Keratinocyte (primary cell): Measurements from ENCODE around the gene U2AF1L4. TPM values are rescaled to one million over a fixed set of nuclear protein-coding genes. Genes with fewer than 3 reads are reported as not detected.

ENCODE experiments used
- DNase-seq: peaks from one replicate; pipeline ENCODE4 v3.0.0-alpha.2; 2011; ENCODE audit warnings: low read depth, missing footprints, low spot score
- FAIRE-seq: peaks from 2 replicates; lab custom pipeline; 2011; peaks lifted over from hg19 to GRCh38; lab: Jason Lieb, UNC
- H2AFZ ChIP-seq: 2 replicates; pipeline ENCODE4 v1.6.0; 2012; ENCODE audit warnings: low read length, control low read depth, inconsistent platforms; ENCODE audit not compliant: control insufficient read depth
- H3K27ac ChIP-seq: 2 replicates; pipeline ENCODE4 v1.5.1; 2011; ENCODE audit warnings: low read length; ENCODE audit not compliant: control insufficient read depth, insufficient read depth
- H3K27me3 ChIP-seq: 3 replicates; pipeline ENCODE4 v1.6.0; 2011; ENCODE audit warnings: low read length; ENCODE audit not compliant: control insufficient read depth, insufficient read depth; ENCODE audit errors: extremely low read depth
- H3K36me3 ChIP-seq, 2 experiments: 2 replicates in 1 of 2; 3 replicates in 1 of 2; pipeline ENCODE4 v1.5.1; 2011; ENCODE audit warnings: low read length in 2 of 2, mild to moderate bottlenecking in 1 of 2; ENCODE audit not compliant: control insufficient read depth in 2 of 2, insufficient read depth in 2 of 2; ENCODE audit errors: extremely low read depth in 1 of 2
- H3K4me1 ChIP-seq: 3 replicates; pipeline ENCODE4 v1.5.1; 2011; ENCODE audit warnings: low read length; ENCODE audit not compliant: control insufficient read depth, insufficient read depth; ENCODE audit errors: extremely low read depth
- H3K4me2 ChIP-seq: 3 replicates; pipeline ENCODE4 v1.6.0; 2011; ENCODE audit warnings: low read depth, low read length; ENCODE audit not compliant: control insufficient read depth, insufficient read depth; ENCODE audit errors: extremely low read depth
- H3K4me3 ChIP-seq, 3 experiments: fragments of 200-600 bp in 1 of 3; sonication (generic) in 1 of 3; 2 replicates in 2 of 3; 3 replicates in 1 of 3; pipeline ENCODE4 v1.5.1; 2011 to 2016; ENCODE audit warnings: low read length in 3 of 3, mild to moderate bottlenecking in 3 of 3, control low read depth in 2 of 3, inconsistent platforms in 1 of 3, low read depth in 1 of 3, mixed read lengths in 1 of 3, mixed run types in 1 of 3, moderate library complexity in 1 of 3; ENCODE audit not compliant: control insufficient read depth in 2 of 3, insufficient read depth in 2 of 3; ENCODE audit errors: extremely low read depth in 1 of 3
- H3K79me2 ChIP-seq: 2 replicates; pipeline ENCODE4 v1.6.0; 2012; ENCODE audit warnings: low read length; ENCODE audit not compliant: control insufficient read depth, insufficient read depth
- H3K9ac ChIP-seq: 3 replicates; pipeline ENCODE4 v1.6.0; 2011; ENCODE audit warnings: low read length; ENCODE audit not compliant: control insufficient read depth, insufficient read depth; ENCODE audit errors: extremely low read depth
- H3K9me1 ChIP-seq: 3 replicates; pipeline ENCODE4 v1.6.0; 2011; ENCODE audit warnings: low read length; ENCODE audit not compliant: control insufficient read depth, insufficient read depth; ENCODE audit errors: extremely low read depth
- H3K9me3 ChIP-seq: 2 replicates; pipeline ENCODE4 v1.5.1; 2012; ENCODE audit warnings: low read depth, low read length; ENCODE audit not compliant: control insufficient read depth
- H4K20me1 ChIP-seq: 3 replicates; pipeline ENCODE4 v1.6.0; 2011; ENCODE audit warnings: low read length; ENCODE audit not compliant: control insufficient read depth, insufficient read depth; ENCODE audit errors: extremely low read depth
- CTCF ChIP-seq, 3 experiments: IDR thresholded peaks in 1 of 3; conservative IDR thresholded peaks in 1 of 3; optimal IDR thresholded peaks in 1 of 3; 2 replicates in 2 of 3; 3 replicates in 1 of 3; pipeline versions ENCODE3 to v1.5.1; 2011; ENCODE audit warnings: low read length in 3 of 3, mild to moderate bottlenecking in 3 of 3, moderate library complexity in 2 of 3, control low read depth in 1 of 3, inconsistent platforms in 1 of 3; ENCODE audit not compliant: insufficient read depth in 2 of 3; ENCODE audit errors: extremely low read depth in 1 of 3
- EZH2 ChIP-seq: IDR thresholded peaks from one replicate; pipeline ENCODE4 v1.6.1; 2012; ENCODE audit warnings: inconsistent platforms, mild to moderate bottlenecking, low read length, moderate library complexity
- dilution Hi-C: fragments of 300-500 bp; cut with MboI; formaldehyde crosslinking; loops from one replicate; pipeline ENCODE4 v1.7.0; 2020; ENCODE audit warnings: low sequenced_read_pairs; ENCODE audit not compliant: extremely low pct_ligation_motif_present
- polyA plus RNA-seq, 5 experiments: library from polyadenylated mRNA; depleted of rRNA in 3 of 5; stranded (reverse) in 3 of 5; stranded (forward) in 1 of 5; unstranded in 1 of 5; fragments of >200 nt; gene quantifications; 1 replicate in 1 of 5; 2 replicates in 3 of 5; 3 replicates in 1 of 5; pipeline versions ENCODE4 v1.2.1 to v1.2.3, GENCODE V29; 2011 to 2012; ENCODE audit warnings: missing spikeins in 2 of 5, low read depth in 1 of 5, low replicate concordance in 1 of 5

The U2AF1L4 gene
- polyA plus RNA-seq, 1 donor (not counting 4 experiments of a cell fraction or from before 2014, with no cell fraction given): 8.9 TPM

- Histone ChIP-seq H2AFZ (no peak overlapping the region), H3K4me3 (peak overlapping the region in 2 of 3 experiments; percentile 76 to 84), H3K27me3 (no peaks in the 10 kb centered on the region), H3K79me2 (peaks cover 2% of the 10 kb centered on the region), H3K27ac (no peak overlapping the region), H3K9me3 (no peaks in the 10 kb centered on the region), H3K9me1 (no peaks in the 10 kb centered on the region), H3K4me1 (peaks cover 12% of the 10 kb centered on the region), H3K9ac (peak overlapping the region; percentile 47), H3K4me2 (peak overlapping the region; percentile 98), H3K36me3 (peaks cover 36% of the 10 kb centered on the region in 2 experiments), H4K20me1 (peaks cover 6% of the 10 kb centered on the region)
- TF ChIP-seq EZH2: no peak
- TF ChIP-seq CTCF (optimal IDR thresholded peaks at IDR 0.05 in 1 of 3, IDR thresholded peaks at IDR 0.05 in 1 of 3, conservative IDR thresholded peaks at IDR 0.05 in 1 of 3; ENCODE audit: extremely low read depth in 1 of 3, insufficient read depth in 2 of 3, low read length in 3 of 3): no peak
- DNase-seq: no peak
- dilution Hi-C loops: no loop called here
- FAIRE-seq: no peak
Observed at GRCh38 chr19:35739275-35740107, 5.7 kb downstream of the U2AF1L4 start.

GRCh38 chr19:35738887-35739229 lies 6.4 kb downstream of the U2AF1L4 start:
- peaks cover 6% of the 10 kb centered on the region for H4K20me1 ChIP-seq
- peaks cover 39 to 41% of the 10 kb centered on the region in 2 experiments for H3K36me3 ChIP-seq
- H3K4me3 ChIP-seq: no peak overlapping the region
- no peaks in the 10 kb centered on the region for H3K27me3 ChIP-seq
- peaks cover 8% of the 10 kb centered on the region for H3K4me1 ChIP-seq
- no peaks in the 10 kb centered on the region for H3K9me3 ChIP-seq
- H3K9me1 ChIP-seq: no peaks in the 10 kb centered on the region
- no peak overlapping the region for H3K27ac ChIP-seq
- no peak overlapping the region for H3K4me2 ChIP-seq
- peaks cover under 1% of the 10 kb centered on the region for H3K79me2 ChIP-seq
- no peak for DNase-seq
- no peak for FAIRE-seq
- H3K9ac ChIP-seq: no peak overlapping the region
- no peak overlapping the region for H2AFZ ChIP-seq
- TF ChIP-seq CTCF (optimal IDR thresholded peaks at IDR 0.05 in 1 of 3, IDR thresholded peaks at IDR 0.05 in 1 of 3, conservative IDR thresholded peaks at IDR 0.05 in 1 of 3; ENCODE audit: extremely low read depth in 1 of 3, insufficient read depth in 2 of 3, low read length in 3 of 3) (no peak), EZH2 (no peak)
- dilution Hi-C loops: no loop called here
